ENCODE data around the gene TMEM170B.

The TMEM170B gene

GRCh38 chr6:11616200-11616611 is 78.7 kb downstream of the TMEM170B start:
- DNase-seq (ENCODE audit: low spot score) = peak; percentile 84

- no peak for DNase-seq (ENCODE audit: low spot score)
Observed at GRCh38 chr6:11618533-11618932, 81.0 kb downstream of the TMEM170B start.

GRCh38 chr6:11621119-11621518 is 83.6 kb downstream of the TMEM170B start:
- no peak for DNase-seq (ENCODE audit: low spot score)

GRCh38 chr6:11622156-11622555 is 84.6 kb downstream of the TMEM170B start:
- DNase-seq (ENCODE audit: low spot score) = no peak

GRCh38 chr6:11623272-11623671 is 85.7 kb downstream of the TMEM170B start:
- DNase-seq (ENCODE audit: low spot score) = no peak

- no peak for DNase-seq (ENCODE audit: low spot score)
Observed at GRCh38 chr6:11625302-11625701, 87.8 kb downstream of the TMEM170B start.

GRCh38 chr6:11626356-11626755 is 88.8 kb downstream of the TMEM170B start:
- no peak for DNase-seq (ENCODE audit: low spot score)

GRCh38 chr6:11628562-11628961 is 91.0 kb downstream of the TMEM170B start:
- DNase-seq (ENCODE audit: low spot score) = no peak

GRCh38 chr6:11631008-11631407 is 93.5 kb downstream of the TMEM170B start:
- no peak for DNase-seq (ENCODE audit: low spot score)

GRCh38 chr6:11631539-11631938 is 94.0 kb downstream of the TMEM170B start:
- no peak for DNase-seq (ENCODE audit: low spot score)

- no peak for DNase-seq (ENCODE audit: low spot score)
Observed at GRCh38 chr6:11632231-11632630, 94.7 kb downstream of the TMEM170B start.

GRCh38 chr6:11632795-11633511 is 95.4 kb downstream of the TMEM170B start:
- DNase-seq (ENCODE audit: low spot score) = peak; percentile 58
